Amygdala (tissue), 56 donors: Measurements from ENCODE around the gene RPS26.
"Not testable (repeated sequence)": the region's sequence is repeated elsewhere in the genome, so short reads cannot be mapped to it uniquely, and the experiment has no call there.

Source experiments
- DNase-seq, 56 donors: peaks; one replicate each; lab custom pipeline; 2025; lab: John Stamatoyannopoulos, UW

The RPS26 gene

DNA sequence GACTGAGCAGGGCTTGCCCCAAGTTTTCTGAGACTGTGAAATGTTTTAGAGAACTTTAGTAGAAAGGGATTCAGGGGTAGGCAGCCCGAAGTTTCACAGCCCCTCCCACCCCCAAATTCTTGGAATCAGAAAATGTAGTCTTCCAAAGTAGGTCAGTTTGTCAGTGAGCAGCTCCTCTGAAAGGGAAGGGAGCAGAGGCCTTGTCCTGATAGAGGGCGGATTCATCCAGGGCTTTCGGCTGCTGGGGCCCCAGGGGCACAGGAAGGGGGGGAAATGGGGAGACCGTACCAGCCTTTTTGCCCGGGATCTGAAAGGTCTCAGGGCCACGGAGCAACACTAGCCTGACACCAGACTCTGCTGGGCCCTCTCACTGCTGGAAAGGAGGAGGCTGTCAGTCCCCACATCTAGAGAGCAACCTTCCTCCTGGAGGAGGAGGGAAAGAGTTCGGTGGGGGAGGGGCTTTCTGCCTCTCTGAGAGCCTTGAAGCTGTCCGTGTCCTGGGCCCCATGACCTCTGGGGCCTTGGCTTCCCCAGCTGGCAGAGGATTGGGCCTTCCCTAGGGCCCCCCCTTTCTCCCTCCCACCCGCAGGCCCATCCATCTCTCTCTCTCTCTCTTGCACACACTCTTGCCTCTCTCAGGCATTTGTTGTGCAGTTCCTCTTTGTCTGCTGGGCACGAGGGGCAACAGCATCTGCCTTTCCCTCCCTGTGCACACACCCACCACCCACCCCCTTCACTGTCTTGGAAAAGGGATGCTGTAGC is 21.1 kb upstream of the RPS26 start, which contains the start of gene IKZF4:
IKZF4 (plus strand) TSS at position 621 of the 762 bp plus-strand sequence. CDS start 451 bp downstream, outside the sequence.
- peak in 25 of 56 donors; percentile 6 to 65 (median 34) for DNase-seq

GRCh38 chr12:56021889-56022497 is 19.7 kb upstream of the RPS26 start:
- DNase-seq: peak in 1 of 56 donors; percentile 19

DNA sequence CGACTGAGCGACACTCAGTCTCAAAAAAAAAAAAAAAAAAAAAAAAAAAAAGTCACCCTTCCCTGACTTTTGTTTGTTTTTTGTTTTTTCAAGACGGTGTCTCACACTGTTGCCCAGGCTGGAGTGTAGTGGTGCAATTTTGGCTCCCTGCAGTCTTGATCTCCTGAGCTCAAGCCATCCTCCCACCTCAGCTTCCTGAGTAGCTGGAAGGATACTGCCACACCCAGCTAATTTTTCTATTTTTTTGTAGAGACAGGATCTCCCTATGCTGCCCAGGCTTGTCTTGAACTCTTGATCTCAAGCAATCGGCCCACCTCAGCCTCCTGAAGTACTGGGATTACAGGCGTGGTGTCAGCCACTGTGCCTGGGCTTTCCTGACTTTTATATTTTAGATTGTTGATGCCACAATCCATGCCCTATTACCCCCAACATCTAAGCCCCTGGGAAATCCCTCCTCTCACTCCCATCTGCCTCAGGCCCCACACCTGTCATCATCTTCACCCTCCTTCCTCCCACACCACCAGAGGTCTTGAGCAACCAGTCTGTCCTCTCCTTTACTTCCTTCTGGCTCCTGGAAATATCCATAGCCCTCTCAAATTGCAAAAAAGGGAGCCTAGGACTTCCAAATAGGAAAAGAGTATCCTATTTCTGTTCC is 13.1 kb upstream of the RPS26 start:
- DNase-seq: no peak

DNA sequence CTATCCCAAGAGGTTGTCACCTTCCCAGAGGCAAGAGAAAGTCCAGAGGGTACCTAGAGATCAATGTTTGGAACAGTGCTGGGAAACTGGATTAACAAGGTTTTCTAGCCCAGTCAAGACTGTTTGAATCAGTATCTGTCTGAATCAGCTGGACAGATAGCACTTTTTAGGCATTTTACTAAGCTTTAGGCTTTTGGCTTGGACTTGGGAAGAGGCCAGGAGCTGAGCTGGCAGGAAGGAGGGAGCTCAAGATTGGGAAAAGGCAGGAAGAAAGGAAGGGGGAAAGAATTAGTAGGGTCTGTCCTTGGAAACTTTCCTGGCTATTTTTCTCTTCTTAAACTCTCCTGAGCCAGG is 12.6 kb upstream of the RPS26 start:
- DNase-seq: no peak

DNA sequence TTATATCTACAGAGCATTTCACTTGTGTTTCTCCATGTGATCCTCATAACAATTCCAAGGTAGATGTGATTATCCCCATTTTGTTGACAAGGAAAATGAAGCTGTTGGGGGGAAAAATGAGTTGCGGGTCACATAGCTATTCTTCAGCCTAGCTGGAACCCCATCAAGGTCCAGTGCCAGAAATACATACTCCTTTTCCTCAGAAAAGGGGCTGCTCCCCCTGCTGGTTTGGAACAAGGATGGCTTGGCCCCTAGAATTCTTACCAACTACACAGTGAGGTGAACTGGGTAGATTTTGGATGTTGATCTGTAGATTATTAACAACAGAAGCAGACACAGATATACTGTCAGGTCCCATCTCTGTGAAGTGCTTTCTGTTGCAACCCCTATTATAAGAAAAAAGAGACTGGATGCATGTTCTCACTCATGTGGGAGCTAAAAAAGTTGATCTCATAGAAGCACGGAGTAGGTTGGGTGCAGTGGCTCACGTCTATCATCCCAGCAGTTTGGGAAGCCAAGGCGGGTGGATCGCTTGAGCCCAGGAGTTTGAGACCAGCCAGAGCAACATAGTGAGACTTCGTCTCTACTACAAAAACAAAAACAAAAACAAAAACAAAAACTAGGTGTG is 11.9 kb upstream of the RPS26 start:
- peak in 10 of 56 donors; percentile 1 to 26 (median 10) for DNase-seq

DNA sequence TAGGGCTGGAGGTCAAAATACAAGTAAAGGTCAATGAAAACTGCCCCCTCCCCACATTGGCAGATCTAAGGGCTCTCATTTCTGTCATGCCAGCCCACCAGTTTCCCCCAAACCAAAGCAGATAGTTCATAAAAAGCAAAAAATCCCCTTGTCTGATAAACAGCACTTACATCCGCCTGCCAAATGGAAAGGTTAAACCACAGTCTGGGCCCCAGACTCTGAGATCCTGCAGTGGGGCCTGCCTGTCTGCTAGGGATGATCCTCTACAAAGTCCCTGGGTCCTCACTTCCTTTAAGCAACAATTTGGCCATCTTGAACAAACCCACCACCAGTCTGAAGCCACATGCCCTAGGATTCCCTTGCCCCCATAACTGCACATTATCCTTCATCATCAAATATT is 9.7 kb upstream of the RPS26 start:
- no peak for DNase-seq

DNA sequence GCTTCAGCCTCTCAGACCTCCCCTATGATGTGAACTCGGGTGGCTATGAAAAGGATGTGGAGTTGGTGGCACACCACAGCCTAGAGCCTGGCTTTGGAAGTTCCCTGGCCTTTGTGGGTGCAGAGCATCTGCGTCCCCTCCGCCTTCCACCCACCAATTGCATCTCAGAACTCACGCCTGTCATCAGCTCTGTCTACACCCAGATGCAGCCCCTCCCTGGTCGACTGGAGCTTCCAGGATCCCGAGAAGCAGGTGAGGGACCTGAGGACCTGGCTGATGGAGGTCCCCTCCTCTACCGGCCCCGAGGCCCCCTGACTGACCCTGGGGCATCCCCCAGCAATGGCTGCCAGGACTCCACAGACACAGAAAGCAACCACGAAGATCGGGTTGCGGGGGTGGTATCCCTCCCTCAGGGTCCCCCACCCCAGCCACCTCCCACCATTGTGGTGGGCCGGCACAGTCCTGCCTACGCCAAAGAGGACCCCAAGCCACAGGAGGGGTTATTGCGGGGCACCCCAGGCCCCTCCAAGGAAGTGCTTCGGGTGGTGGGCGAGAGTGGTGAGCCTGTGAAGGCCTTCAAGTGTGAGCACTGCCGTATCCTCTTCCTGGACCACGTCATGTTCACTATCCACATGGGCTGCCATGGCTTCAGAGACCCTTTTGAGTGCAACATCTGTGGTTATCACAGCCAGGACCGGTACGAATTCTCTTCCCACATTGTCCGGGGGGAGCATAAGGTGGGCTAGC is 7.0 kb upstream of the RPS26 start:
- no peak for DNase-seq

DNA sequence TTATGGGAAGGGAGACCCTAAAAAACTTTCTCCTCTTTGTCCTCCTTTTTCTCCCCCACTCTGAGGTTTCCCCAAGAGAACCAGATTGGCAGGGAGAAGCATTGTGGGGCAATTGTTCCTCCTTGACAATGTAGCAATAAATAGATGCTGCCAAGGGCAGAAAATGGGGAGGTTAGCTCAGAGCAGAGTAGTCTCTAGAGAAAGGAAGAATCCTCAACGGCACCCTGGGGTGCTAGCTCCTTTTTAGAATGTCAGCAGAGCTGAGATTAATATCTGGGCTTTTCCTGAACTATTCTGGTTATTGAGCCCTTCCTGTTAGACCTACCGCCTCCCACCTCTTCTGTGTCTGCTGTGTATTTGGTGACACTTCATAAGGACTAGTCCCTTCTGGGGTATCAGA is 4.6 kb upstream of the RPS26 start:
- DNase-seq: no peak

DNA sequence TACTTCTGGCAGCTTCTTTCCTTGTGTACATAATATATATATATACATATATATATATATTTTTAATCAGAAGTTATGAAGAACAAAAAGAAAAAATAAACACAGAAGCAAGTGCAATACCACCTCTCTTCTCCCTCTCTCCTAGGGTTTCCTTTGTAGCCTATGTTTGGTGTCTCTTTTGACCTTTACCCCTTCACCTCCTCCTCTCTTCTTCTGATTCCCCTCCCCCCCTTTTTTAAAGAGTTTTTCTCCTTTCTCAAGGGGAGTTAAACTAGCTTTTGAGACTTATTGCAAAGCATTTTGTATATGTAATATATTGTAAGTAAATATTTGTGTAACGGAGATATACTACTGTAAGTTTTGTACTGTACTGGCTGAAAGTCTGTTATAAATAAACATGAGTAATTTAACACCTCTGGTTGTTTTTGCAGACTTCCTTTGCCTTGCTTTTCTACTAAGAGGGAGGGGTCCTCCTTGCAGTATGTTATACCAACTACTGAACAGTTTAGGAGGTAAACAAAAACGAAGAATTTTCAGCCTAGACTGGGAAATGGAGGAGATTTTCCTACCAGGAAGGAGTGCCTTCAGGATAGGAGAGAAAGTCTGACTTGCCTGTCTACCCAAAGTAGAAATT is 3.6 kb upstream of the RPS26 start:
- no peak for DNase-seq

GRCh38 chr12:56040151-56040550 is 1.6 kb upstream of the RPS26 start:
- no peak for DNase-seq

DNA sequence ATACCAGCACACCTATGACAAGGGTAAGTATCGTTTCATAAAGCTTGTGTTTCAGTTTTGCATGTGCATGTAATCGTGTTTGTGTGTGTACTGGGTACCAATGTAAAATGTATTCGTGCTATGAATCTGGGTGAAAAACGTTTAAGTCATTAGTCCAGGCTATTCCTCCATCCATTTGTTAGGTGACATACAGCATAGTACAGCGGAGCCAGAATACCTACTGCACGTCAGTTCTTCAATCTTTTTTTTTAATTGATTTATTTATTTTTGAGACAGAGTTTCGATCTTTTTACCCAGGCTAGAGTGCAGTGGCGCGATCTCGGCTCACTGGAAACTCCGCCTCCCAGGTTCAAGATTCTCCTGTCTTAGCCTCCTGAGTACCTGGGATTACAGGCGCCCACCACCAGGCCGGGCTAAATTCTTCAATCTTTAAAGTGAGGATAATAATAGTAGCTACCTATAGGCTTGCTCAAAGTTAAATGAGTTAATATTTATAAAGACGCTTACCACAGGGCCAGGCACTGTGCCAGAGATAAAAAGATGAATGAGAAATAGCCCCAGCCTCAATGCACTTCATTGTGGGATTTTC is 661 bp upstream of the RPS26 start:
- peak in 2 of 56 donors; percentile 20 to 41 for DNase-seq

DNA sequence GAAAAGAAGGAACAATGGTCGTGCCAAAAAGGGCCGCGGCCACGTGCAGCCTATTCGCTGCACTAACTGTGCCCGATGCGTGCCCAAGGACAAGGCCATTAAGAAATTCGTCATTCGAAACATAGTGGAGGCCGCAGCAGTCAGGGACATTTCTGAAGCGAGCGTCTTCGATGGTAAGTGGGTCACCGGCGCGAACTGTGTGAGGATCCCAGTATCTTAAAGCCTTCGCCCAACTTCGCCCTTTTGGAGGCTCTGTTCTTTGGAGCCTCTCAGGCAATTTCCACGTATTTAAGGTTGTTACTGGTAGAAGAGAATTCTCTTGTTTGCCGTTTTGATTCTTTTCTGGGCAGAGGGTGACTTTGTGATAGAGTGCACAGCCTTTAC is 704 bp downstream of the RPS26 start:
- not testable (repeated sequence) for DNase-seq

DNA sequence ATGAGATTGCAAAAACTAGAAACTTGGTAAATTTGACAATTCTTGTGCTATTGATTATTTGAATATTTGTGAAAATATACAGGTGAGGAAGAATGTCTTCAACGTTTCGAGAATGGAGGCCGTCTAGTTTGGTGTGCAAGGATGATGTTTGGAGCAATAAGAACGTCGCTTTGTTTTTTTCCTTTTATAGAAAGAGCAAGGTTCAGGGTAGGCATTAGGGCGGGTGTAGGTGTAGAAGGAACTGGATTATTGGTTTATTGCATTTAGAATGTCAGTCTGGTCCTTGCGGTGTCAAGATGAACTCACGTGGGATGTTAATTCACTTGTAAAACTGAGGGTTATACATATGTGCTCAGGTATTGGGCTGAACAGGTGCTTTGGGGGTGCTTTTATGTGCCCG is 1.1 kb downstream of the RPS26 start:
- DNase-seq: no peak

DNA sequence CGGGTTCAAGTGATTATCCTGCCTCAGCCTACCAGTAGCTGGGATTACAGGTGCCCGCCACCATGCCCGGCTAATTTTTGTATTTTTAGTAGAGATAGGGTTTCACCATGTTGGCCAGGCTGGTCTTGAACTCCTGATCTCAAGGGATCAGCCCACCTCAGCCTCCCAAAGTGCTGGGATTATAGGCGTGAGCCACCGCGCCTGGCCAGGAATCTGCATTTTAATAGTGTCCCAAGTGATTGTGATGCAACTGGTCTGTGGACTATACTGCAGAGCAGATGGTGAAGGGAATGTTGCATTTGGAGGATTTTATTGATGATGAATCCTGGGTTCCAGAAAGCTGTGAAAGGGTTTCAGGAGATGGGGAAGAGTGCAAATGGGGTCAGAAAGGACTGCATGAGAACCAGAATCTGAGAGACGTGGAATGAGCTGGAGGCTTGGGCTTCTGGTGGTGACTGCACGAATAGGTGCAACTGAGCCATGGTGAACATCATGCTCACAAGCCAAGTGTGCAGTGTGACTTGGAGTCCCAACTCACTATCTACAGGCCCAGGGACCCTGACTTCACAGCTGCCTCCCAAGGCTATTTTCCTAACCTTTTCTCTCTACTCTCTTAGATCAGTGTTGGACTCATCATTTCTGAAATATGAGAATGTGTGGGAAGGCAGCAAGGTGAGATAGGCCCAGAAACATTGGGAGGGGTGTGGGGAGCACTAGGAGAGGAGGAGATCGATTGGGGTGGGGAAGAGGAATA is 4.5 kb downstream of the RPS26 start:
- no peak for DNase-seq

DNA sequence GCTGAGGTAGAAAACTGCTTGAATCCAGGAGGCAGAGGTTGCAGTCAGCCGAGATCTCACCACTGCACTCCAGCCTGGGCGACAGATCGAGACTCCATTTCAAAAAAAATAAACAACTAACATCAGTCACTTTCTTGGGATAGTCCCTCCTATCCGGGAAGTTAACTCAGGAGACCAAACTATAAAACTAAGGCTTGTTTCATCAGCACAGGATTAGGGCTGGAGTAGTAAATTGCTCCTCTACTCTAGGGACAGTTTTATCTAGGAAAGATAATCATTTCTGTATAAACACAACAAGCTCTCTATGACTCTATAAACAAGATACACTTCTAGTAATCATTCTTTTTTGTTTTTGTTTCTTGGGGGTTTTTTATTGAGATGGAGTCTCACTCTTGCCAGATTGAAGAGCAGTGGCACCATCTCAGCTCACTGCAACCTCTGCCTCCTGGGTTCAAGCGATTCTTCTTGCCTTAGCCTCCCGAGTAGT is 11.7 kb downstream of the RPS26 start:
- DNase-seq: no peak

GRCh38 chr12:56059964-56060363 is 18.2 kb downstream of the RPS26 start:
- DNase-seq: not testable (repeated sequence)

GRCh38 chr12:56061982-56062381 is 20.3 kb downstream of the RPS26 start:
- no peak for DNase-seq

GRCh38 chr12:56062996-56063395 is 21.3 kb downstream of the RPS26 start:
- no peak for DNase-seq

DNA sequence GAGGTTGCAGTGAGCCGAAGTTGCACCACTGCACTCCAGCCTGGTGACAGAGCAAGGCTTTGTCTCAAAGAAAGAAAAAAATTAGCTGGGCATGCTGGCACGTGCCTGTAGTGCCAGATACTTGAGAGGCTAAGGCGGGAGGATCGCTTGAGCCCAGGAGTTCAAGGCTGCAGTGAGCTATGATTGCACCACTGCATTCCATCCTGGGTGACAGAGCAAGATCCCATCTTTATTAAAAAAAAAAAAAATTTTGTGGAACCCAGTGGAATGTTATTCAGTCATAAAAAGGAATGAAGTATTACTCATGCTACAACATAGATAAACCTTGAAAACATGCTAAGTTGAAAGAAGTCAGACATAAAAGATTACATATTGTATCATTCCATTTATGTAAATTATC is 29.9 kb downstream of the RPS26 start:
- DNase-seq: no peak
